22Rv1 (cell line): Measurements from ENCODE around the gene TNFRSF25.
A peak's percentile ranks its signal among the peaks of the same experiment; 100 is the strongest.

Experiments
- H3K27ac ChIP-seq: fragments of 450-650 bp; 2 replicates; pipeline ENCODE4 v1.5.1; 2017
- ZFX ChIP-seq: fragments of 450-650 bp; IDR thresholded peaks from 2 replicates; pipeline ENCODE4 v1.6.1; 2017; ENCODE audit warnings: antibody characterized with exemption, borderline replicate concordance
- TF ChIP-seq, protein P1 (sequence below): fragments of 450-650 bp; IDR thresholded peaks from 2 replicates; pipeline ENCODE4 v1.5.1; 2017; ENCODE audit warnings: mild to moderate bottlenecking

The TNFRSF25 gene

DNA sequence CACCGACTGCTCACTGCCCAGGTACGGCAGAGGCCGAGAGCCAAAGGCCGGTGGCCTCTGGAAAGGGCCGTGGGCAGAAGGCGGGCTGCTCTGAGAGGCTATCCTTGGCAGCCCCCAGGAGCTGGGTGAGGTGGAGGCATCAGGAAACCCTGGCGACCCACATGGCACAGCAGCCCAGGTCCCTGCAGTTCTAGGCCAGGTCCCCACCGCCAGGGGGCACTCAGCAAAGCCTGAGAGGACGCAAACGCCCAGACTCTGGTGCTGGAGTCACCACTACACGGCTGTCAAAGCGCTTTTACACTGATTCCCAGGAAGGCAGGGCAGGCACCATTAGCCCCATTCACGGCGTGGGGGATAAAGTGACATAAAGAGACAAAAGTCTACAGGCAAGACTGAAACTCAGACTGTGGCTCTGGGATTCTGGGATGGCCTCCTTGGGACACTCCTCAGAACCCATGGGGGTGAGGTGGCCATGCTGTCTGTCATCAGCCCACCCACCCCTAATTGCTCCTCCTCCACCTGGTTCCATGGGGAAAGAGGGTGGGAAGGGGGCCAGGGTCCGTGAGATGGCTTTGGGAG lies 20.5 kb upstream of the TNFRSF25 start:
- H3K27ac ChIP-seq: no peak overlapping the region
- TF ChIP-seq ZFX: no peak
- TF ChIP-seq, protein P1, sequence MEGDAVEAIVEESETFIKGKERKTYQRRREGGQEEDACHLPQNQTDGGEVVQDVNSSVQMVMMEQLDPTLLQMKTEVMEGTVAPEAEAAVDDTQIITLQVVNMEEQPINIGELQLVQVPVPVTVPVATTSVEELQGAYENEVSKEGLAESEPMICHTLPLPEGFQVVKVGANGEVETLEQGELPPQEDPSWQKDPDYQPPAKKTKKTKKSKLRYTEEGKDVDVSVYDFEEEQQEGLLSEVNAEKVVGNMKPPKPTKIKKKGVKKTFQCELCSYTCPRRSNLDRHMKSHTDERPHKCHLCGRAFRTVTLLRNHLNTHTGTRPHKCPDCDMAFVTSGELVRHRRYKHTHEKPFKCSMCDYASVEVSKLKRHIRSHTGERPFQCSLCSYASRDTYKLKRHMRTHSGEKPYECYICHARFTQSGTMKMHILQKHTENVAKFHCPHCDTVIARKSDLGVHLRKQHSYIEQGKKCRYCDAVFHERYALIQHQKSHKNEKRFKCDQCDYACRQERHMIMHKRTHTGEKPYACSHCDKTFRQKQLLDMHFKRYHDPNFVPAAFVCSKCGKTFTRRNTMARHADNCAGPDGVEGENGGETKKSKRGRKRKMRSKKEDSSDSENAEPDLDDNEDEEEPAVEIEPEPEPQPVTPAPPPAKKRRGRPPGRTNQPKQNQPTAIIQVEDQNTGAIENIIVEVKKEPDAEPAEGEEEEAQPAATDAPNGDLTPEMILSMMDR: peak; percentile 96

- H3K27ac ChIP-seq: no peak overlapping the region
- TF ChIP-seq, protein P1: no peak
- TF ChIP-seq ZFX: no peak
Measured at GRCh38 chr1:6485168-6486101, 19.5 kb upstream of the TNFRSF25 start.

GRCh38 chr1:6484826-6485167 lies 18.8 kb upstream of the TNFRSF25 start:
- H3K27ac ChIP-seq: no peak overlapping the region
- TF ChIP-seq ZFX: no peak
- TF ChIP-seq, protein P1: no peak

GRCh38 chr1:6483761-6484117 lies 17.8 kb upstream of the TNFRSF25 start:
- no peak for TF ChIP-seq ZFX
- TF ChIP-seq, protein P1: no peak
- H3K27ac ChIP-seq: no peak overlapping the region

GRCh38 chr1:6483017-6483760 lies 17.2 kb upstream of the TNFRSF25 start:
- H3K27ac ChIP-seq: no peak overlapping the region
- no peak for TF ChIP-seq ZFX
- TF ChIP-seq, protein P1: peak; percentile 56

GRCh38 chr1:6481820-6482219 lies 15.8 kb upstream of the TNFRSF25 start:
- no peak overlapping the region for H3K27ac ChIP-seq
- TF ChIP-seq, protein P1: no peak
- TF ChIP-seq ZFX: no peak
